ENCODE results near the gene PRRT1. TPM values are rescaled to one million over a fixed set of nuclear protein-coding genes. Genes with fewer than 3 reads are reported as not detected.
A peak's percentile ranks its signal among the peaks of the same experiment; 100 is the strongest.

Gene PRRT1
- total RNA-seq, 1 experiment from 2014 or later = 12.6 TPM

- Histone ChIP-seq H3K36me3 (ENCODE audit: low read depth) (no peaks in the 10 kb centered on the region), H2AFZ (no peak overlapping the region), H3K27me3 (ENCODE audit: insufficient read depth, low read depth) (peaks cover 24% of the 10 kb centered on the region), H3K79me2 (ENCODE audit: low read depth) (no peaks in the 10 kb centered on the region), H3K4me3 (no peak overlapping the region), H4K20me1 (ENCODE audit: insufficient read depth) (no peaks in the 10 kb centered on the region), H3K9me2 (ENCODE audit: insufficient read depth) (no peaks in the 10 kb centered on the region), H3K4me1 (replicated peaks; ENCODE audit: insufficient read depth) (peaks cover 11% of the 10 kb centered on the region), H3F3A (ENCODE audit: insufficient read depth, low read depth) (peaks cover 17% of the 10 kb centered on the region), H3K4me2 (no peak overlapping the region), H3K27ac (no peak overlapping the region), H3K9me3 (ENCODE audit: insufficient read depth, low read depth) (no peaks in the 10 kb centered on the region)
- DNase-seq = no peak
- ChIA-PET POLR2A (ENCODE audit: unreplicated experiment) (no interaction called here), CTCF (no interaction called here)
- TF ChIP-seq CTCF (conservative IDR thresholded peaks at IDR 0.05) = no peak
- TF ChIP-seq EZH2 (IDR thresholded peaks at IDR 0.05; ENCODE audit: low read depth) = no peak
- intact Hi-C loops (cut with micrococcal nuclease; ENCODE audit: unreplicated experiment) = loop anchor here (5.0 to 10.0 kb wide), 4 partner anchors 66 to 776 kb away; partner anchors contain the start of genes ATP6V1G2, DDX39B, FKBPL and NFKBIL1
- BruUV-seq (replicated peaks) = no TSS peak
These were observed 46.6 kb upstream of the PRRT1 start for GRCh38 chr6:32198345-32198696.

DNA sequence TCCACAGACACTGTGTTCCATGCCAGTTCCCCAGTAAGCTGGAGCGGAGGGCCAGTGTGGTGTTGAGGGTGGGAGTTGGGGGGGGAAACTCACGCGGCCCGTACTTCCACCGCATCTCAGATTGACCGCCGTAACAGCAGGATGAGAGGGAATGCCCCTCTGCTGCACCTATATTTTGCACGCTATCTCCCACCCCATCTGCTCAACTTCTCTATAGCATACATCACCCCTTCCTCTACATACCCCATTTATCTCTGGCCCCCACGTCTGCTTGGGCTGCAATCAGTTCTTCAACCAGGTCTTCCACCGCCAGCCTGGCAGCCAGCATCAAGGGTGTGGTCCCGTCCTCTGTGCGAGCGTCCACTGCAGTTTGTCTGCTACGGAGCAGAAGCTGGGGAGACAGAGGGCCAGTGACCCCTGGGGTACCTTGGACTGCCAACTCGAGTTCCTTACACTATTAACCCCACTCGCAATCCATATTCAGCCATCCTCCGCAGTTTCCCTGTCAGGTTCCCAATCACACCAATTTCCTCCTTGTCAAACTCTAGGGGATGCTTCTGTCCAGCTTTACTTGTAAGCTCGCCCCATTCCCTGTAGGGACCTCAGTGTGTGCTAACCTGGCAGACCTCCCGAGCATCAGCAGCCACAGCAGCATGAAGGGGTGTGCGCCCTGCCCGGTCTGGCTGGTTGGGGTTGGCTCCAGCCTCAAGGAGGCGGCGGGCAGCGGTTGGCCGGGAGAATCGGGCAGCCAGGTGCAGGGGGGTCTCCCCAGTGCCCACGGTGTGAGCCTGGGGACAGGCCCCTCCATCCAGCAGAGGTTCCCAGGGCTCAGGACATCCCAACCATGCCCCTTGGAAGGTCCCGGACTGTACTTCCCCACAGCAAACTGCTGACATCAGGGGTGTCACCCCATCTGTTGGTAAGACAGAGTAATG, 45.2 kb upstream of the PRRT1 start:
- ChIA-PET CTCF (interaction anchor here (0.7 kb wide), 2 partner anchors 195 to 514 kb away, joined by 3 to 5 read pairs; no protein-coding TSS in a partner anchor), POLR2A (ENCODE audit: unreplicated experiment) (no interaction called here)
- intact Hi-C loops (cut with micrococcal nuclease; ENCODE audit: unreplicated experiment) = loop anchor here (5.0 to 10.0 kb wide), 4 partner anchors 65 to 778 kb away; partner anchors contain the start of genes ATP6V1G2, DDX39B, FKBPL and NFKBIL1
- BruUV-seq (replicated peaks) = no TSS peak
- peak overlapping the region; percentile 96 for H3K4me3 ChIP-seq
- H3K36me3 ChIP-seq (ENCODE audit: low read depth) = no peaks in the 10 kb centered on the region
- H3K27me3 ChIP-seq (ENCODE audit: insufficient read depth, low read depth) = peaks cover 18% of the 10 kb centered on the region
- peaks cover 17% of the 10 kb centered on the region for H3F3A ChIP-seq (ENCODE audit: insufficient read depth, low read depth)
- peaks cover 18% of the 10 kb centered on the region for H3K4me1 ChIP-seq (replicated peaks; ENCODE audit: insufficient read depth)
- peak overlapping the region; percentile 87; the same call in 1 of the 2 replicates for H3K27ac ChIP-seq
- peak overlapping the region; percentile 94 for H3K4me2 ChIP-seq
- H3K9me3 ChIP-seq (ENCODE audit: insufficient read depth, low read depth) = no peaks in the 10 kb centered on the region
- H3K9me2 ChIP-seq (ENCODE audit: insufficient read depth) = no peaks in the 10 kb centered on the region
- TF ChIP-seq CTCF (conservative IDR thresholded peaks at IDR 0.05) = no peak
- no peak for TF ChIP-seq EZH2 (IDR thresholded peaks at IDR 0.05; ENCODE audit: low read depth)
- no peaks in the 10 kb centered on the region for H4K20me1 ChIP-seq (ENCODE audit: insufficient read depth)
- H2AFZ ChIP-seq = peak overlapping the region; percentile 99
- no peak for DNase-seq
- no peaks in the 10 kb centered on the region for H3K79me2 ChIP-seq (ENCODE audit: low read depth)

DNA sequence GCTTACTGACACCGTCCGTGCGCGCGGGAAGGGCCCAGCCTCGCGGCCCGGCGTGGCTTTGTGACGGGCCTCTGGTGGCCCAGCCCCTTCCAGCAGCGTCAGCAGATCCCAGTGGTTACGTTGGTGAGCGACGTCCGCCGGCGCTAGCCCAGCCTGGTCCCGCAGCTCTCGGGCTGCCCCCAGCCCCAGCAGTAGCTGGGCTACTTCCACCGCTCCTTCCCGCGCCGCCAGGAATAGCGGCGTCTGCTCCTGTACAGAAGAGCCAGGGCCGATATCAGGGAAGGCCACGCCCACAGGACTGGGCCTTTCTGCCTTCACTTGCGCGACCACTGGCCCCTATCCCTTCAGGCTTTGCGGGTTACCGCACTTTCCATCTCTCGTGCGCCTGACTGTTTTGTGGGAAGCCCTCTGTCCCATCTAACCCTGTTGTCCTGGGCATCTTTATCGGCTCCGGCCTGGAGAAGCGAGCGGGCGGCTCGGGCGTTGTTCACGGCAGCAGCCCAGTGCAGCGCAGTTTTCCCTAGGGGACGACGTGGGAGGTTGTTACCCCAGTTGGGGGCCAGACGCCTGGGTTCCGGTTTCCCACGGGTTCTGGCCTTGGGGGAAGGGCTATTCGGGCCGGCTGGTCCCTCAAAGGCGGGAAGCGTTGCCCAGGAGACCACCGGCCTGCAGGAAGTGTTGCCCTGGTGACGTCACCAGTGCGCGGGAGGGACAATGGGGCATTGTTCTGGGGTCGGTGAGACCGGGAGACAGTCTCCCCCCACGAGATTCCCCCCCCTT, 44.4 kb upstream of the PRRT1 start:
- no peaks in the 10 kb centered on the region for H4K20me1 ChIP-seq (ENCODE audit: insufficient read depth)
- intact Hi-C loops (cut with micrococcal nuclease; ENCODE audit: unreplicated experiment) = loop anchor here (1.0 to 10.0 kb wide), 6 partner anchors 18 to 779 kb away; partner anchors contain the start of genes ATP6V1G2, DDX39B, FKBPL and NFKBIL1
- H3K36me3 ChIP-seq (ENCODE audit: low read depth) = no peaks in the 10 kb centered on the region
- peaks cover 18% of the 10 kb centered on the region for H3K4me1 ChIP-seq (replicated peaks; ENCODE audit: insufficient read depth)
- CTCF ChIA-PET = interaction anchor here (0.7 kb wide), 1 partner anchor 513 kb away, joined by 5 read pairs; no protein-coding TSS in a partner anchor
- TF ChIP-seq CTCF (conservative IDR thresholded peaks at IDR 0.05) (no peak), EZH2 (IDR thresholded peaks at IDR 0.05; ENCODE audit: low read depth) (no peak)
- H3F3A ChIP-seq (ENCODE audit: insufficient read depth, low read depth) = peaks cover 17% of the 10 kb centered on the region
- H3K9me3 ChIP-seq (ENCODE audit: insufficient read depth, low read depth) = no peaks in the 10 kb centered on the region
- TSS peak; percentile 88 for BruUV-seq (replicated peaks)
- peaks cover 9% of the 10 kb centered on the region for H3K27me3 ChIP-seq (ENCODE audit: insufficient read depth, low read depth)
- peak overlapping the region; percentile 99 for H2AFZ ChIP-seq
- no peaks in the 10 kb centered on the region for H3K79me2 ChIP-seq (ENCODE audit: low read depth)
- peak overlapping the region; percentile 94 for H3K4me2 ChIP-seq
- peak overlapping the region; percentile 87 for H3K27ac ChIP-seq
- DNase-seq = peak; percentile 40 to 67
- POLR2A ChIA-PET (ENCODE audit: unreplicated experiment) = interaction anchor here (0.6 to 1.2 kb wide), 8 partner anchors 10 to 797 kb away, joined by 3 to 10 read pairs (median 5); no protein-coding TSS in a partner anchor
- no peaks in the 10 kb centered on the region for H3K9me2 ChIP-seq (ENCODE audit: insufficient read depth)
- peak overlapping the region; percentile 96 for H3K4me3 ChIP-seq

Measured in PC-9 (cell line).